ENCODE measurements around the gene SCYL3. TPM values are rescaled to one million over a fixed set of nuclear protein-coding genes. Genes with fewer than 3 reads are reported as not detected.

SCYL3 gene
- total RNA-seq, 4 donors from 2014 or later = 17.7 to 22.0 (median 20.4) TPM

DNA sequence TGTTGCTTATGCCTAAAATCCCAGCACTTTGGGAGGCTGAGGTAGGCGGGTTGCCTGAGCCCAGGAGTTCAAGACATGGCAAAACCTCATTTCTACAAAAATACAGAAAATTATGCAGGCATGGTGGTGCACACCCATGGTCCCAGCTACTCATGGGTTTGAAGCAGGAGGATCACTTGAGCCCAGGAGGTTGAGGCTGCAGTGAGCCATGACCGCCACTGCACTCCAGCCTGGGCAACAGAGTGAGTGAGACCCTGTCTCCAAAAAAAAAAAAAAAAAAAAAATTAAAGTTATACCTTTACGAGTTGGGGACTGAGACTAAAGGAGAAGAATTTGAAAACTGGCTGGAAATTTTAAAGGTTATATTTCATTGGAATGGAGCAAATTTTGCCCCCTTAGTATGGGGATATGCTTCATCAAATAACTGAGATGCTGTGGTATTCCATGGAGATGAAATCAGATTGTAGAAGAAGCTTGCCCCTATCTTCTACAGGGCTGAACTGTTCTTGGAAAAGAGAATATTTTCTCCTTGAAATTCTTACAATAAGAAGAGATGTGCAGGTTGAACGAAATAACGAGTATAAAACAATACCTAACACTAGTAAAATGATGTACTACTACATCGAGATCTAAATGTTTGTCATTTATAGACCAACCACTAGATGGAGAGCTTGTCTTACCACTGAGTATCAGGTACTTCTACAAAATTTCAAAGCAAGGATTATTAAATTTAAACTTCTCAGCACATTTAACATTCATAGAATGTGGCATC is 34.9 kb upstream of the SCYL3 start:
- H3K4me1 ChIP-seq = no peaks in the 10 kb centered on the region
- no peak overlapping the region for H3K27ac ChIP-seq
- no peaks in the 10 kb centered on the region for H3K36me3 ChIP-seq
- DNase-seq = no peak
- no peak overlapping the region for H3K4me3 ChIP-seq
- no peaks in the 10 kb centered on the region for H3K9me3 ChIP-seq
- H3K27me3 ChIP-seq = no peaks in the 10 kb centered on the region
- no peak for TF ChIP-seq POLR2A (IDR thresholded peaks at IDR 0.05)
- TF ChIP-seq, protein P1, sequence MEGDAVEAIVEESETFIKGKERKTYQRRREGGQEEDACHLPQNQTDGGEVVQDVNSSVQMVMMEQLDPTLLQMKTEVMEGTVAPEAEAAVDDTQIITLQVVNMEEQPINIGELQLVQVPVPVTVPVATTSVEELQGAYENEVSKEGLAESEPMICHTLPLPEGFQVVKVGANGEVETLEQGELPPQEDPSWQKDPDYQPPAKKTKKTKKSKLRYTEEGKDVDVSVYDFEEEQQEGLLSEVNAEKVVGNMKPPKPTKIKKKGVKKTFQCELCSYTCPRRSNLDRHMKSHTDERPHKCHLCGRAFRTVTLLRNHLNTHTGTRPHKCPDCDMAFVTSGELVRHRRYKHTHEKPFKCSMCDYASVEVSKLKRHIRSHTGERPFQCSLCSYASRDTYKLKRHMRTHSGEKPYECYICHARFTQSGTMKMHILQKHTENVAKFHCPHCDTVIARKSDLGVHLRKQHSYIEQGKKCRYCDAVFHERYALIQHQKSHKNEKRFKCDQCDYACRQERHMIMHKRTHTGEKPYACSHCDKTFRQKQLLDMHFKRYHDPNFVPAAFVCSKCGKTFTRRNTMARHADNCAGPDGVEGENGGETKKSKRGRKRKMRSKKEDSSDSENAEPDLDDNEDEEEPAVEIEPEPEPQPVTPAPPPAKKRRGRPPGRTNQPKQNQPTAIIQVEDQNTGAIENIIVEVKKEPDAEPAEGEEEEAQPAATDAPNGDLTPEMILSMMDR (IDR thresholded peaks at IDR 0.05) = peak in 5 of 6 experiments; percentile 64 to 85 (median 74)

DNA sequence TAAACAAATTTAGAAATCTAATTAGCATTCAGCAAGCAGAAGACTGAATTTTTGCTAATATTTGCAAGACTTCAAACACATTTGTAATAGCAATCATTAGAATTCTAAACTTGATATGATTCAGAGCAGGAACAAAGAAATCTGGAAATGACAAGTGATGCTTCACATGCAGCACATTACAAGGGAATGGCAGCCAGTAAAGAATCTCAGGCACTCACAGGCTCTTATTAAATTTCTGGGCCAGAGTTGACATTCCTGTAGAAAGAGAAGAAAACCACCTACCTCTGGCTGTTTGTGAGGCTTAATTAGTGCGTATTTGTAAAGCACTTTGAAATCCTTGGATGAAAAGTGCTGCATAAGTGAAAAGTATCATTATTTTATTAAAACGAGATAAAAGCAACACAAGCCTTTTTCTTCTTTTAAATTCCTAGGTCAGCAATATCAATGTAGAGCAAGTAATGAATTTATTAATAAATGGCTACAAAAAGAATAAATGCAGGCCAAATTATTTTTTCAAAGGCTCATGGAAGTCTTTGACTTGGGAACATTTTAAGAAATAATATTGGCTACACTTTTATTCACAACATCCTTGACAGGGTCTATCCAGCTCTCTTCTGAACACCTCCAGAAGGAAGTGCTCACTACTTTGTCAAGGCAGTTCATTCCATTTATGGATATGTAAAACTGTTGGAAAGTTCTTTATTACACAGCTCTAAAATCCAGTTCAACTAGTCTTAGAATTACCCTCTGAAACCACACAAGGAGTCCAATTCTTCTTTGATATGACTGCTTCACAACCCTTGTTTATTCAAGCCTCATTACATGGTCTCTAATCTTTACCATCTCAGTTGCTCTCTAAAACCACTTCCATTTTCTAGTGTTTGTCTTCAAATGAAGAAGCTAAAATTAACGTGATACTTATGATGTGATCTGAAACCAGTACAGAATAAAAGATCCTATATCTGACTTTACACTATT is 32.1 kb upstream of the SCYL3 start:
- Histone ChIP-seq H3K4me1 (no peaks in the 10 kb centered on the region), H3K36me3 (no peaks in the 10 kb centered on the region), H3K4me3 (no peak overlapping the region), H3K27me3 (no peaks in the 10 kb centered on the region), H3K27ac (no peak overlapping the region), H3K9me3 (no peaks in the 10 kb centered on the region)
- TF ChIP-seq, protein P1 (IDR thresholded peaks at IDR 0.05) = no peak
- no peak for TF ChIP-seq POLR2A (IDR thresholded peaks at IDR 0.05)
- no peak for DNase-seq

DNA sequence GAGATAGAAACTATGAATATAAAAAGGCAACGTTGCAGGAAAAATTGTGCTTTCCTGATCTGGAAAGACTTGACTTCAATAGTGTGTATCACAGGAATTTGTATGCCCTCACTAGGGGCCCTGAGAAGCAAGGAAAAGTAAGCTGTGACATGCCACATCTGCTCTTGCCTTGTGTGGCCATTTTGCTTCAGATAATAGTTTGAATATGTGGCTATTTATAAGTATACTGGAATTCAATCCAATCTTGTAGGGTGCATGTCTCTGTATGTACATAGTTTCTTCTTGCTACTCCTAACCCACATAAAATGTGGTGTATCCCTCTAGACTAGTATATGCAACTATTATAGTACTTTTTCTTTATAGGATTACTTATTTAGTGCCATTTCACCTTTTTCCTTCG is 31.1 kb upstream of the SCYL3 start:
- Histone ChIP-seq H3K27ac (no peak overlapping the region), H3K9me3 (no peaks in the 10 kb centered on the region), H3K27me3 (no peaks in the 10 kb centered on the region), H3K4me1 (no peaks in the 10 kb centered on the region), H3K36me3 (no peaks in the 10 kb centered on the region), H3K4me3 (no peak overlapping the region)
- no peak for DNase-seq
- TF ChIP-seq POLR2A (IDR thresholded peaks at IDR 0.05) = no peak
- TF ChIP-seq, protein P1 (IDR thresholded peaks at IDR 0.05) = no peak

DNA sequence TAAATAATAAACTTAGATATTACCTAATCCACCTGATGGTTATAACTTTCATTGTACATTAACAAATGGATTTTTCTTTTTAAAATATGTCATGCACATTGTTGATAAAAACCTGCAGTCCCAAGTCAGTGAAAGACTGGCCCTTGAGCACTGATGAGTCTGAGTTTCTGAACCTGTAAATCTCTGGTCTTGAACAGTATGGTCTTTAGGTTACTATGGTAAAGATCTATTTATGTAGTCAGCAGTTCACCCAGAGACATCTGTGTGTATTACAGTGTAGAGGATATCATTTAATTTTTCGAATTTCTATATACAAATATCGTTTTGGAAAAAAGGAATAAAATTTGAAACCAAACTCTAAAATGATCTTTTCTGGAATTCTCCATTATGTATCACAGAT is 30.4 kb upstream of the SCYL3 start:
- TF ChIP-seq, protein P1 (IDR thresholded peaks at IDR 0.05) = no peak
- TF ChIP-seq POLR2A (IDR thresholded peaks at IDR 0.05) = no peak
- H3K4me1 ChIP-seq = no peaks in the 10 kb centered on the region
- DNase-seq = no peak

DNA sequence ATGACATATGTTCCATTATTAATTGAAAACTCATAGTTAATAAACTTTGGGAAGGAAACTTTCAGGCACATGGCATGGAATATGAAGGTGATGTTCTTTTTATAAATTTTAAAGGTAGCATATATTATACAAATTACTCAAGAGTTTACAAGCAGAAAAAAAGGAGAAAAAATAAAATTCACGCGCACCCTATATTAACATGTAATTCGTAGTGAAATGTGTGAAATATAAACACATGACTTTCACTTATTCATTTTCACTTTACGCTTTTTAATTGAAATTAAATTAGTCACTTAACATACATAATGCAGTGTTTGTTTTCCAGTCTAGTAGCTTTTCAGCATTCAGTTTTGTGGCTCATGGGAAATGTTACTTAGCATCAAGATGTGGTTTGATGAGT is 27.4 kb upstream of the SCYL3 start:
- no peak for DNase-seq
- Histone ChIP-seq H3K36me3 (peaks cover 0 to 8% (median 0%) of the 10 kb centered on the region in 3 donors), H3K4me1 (no peaks in the 10 kb centered on the region), H3K9me3 (no peaks in the 10 kb centered on the region), H3K27ac (no peak overlapping the region), H3K27me3 (no peaks in the 10 kb centered on the region), H3K4me3 (no peak overlapping the region)
- TF ChIP-seq POLR2A (IDR thresholded peaks at IDR 0.05) = no peak
- TF ChIP-seq, protein P1 (IDR thresholded peaks at IDR 0.05) = no peak

More for the DNA sequence above, 30.4 kb upstream of the SCYL3 start:
- H3K36me3 ChIP-seq = peaks cover 0 to 6% (median 0%) of the 10 kb centered on the region in 3 donors
- no peak overlapping the region for H3K4me3 ChIP-seq
- no peak overlapping the region for H3K27ac ChIP-seq
- H3K27me3 ChIP-seq = no peaks in the 10 kb centered on the region
- H3K9me3 ChIP-seq = no peaks in the 10 kb centered on the region

Measured in Peyer's patch (tissue), 4 donors.